ENCODE results near the gene THSD4.

- TF ChIP-seq CTCF (optimal IDR thresholded peaks at IDR 0.05 in 1 of 3, IDR thresholded peaks at IDR 0.05 in 1 of 3, conservative IDR thresholded peaks at IDR 0.05 in 1 of 3; ENCODE audit: extremely low read depth in 1 of 3, insufficient read depth in 2 of 3, low read length in 3 of 3) (no peak), EZH2 (IDR thresholded peaks at IDR 0.05; ENCODE audit: low read length) (no peak)
Observed at GRCh38 chr15:71686221-71687050, 571.2 kb downstream of the THSD4 start.
